SK-N-MC (cell line): ENCODE measurements around the gene AQP6.

Experiments used
- DNase-seq: peaks from one replicate; pipeline ENCODE4 v3.0.0-alpha.2; 2011; ENCODE audit warnings: low read depth, low spot score
- H3K27ac ChIP-seq: fragments of 200-600 bp; sonication (generic); 2 replicates; pipeline ENCODE4 v1.5.1; 2016; ENCODE audit warnings: mixed run types
- H3K36me3 ChIP-seq: fragments of 200-600 bp; sonication (generic); 2 replicates; pipeline ENCODE4 v1.6.1; 2017; ENCODE audit warnings: antibody characterized with exemption, low read length, mixed read lengths; ENCODE audit not compliant: insufficient read depth
- H3K4me3 ChIP-seq: fragments of 200-600 bp; sonication (generic); 2 replicates; pipeline ENCODE4 v1.5.1; 2016
- H3K9ac ChIP-seq: fragments of 200-600 bp; sonication (generic); 2 replicates; pipeline ENCODE4 v1.8.0; 2017; ENCODE audit warnings: mixed run types, mixed read lengths; ENCODE audit not compliant: insufficient read length
- H3K9me3 ChIP-seq: fragments of 200-600 bp; sonication (generic); 2 replicates; pipeline ENCODE4 v1.6.1; 2017; ENCODE audit warnings: low read depth, mild to moderate bottlenecking, antibody characterized with exemption, low read length, moderate library complexity, mixed read lengths
- EZH2 ChIP-seq: fragments of 200-600 bp; sonication (generic); IDR thresholded peaks from one replicate; pipeline ENCODE4 v1.6.1; 2017; ENCODE audit warnings: antibody characterized with exemption
- FOXP2 ChIP-seq: optimal IDR thresholded peaks from 2 replicates; pipeline ENCODE3; 2011; ENCODE audit warnings: mild to moderate bottlenecking, moderate library complexity; ENCODE audit not compliant: insufficient read depth; ENCODE audit errors: extremely low read length, control extremely low read depth
- POLR2AphosphoS5 ChIP-seq: IDR thresholded peaks from 2 replicates; pipeline ENCODE4 v1.6.1; 2012; ENCODE audit warnings: mild to moderate bottlenecking, low read depth, low read length, borderline replicate concordance

The AQP6 gene

GRCh38 chr12:50022903-50023302 lies 50.2 kb downstream of the AQP6 start:
- no peak for DNase-seq
- TF ChIP-seq FOXP2 (no peak), POLR2AphosphoS5 (no peak), EZH2 (no peak)
- 0 out of 2 replicates have a peak overlapping the region, but pooled peaks have one; percentile 5 for H3K4me3 ChIP-seq
- no peaks in the 10 kb centered on the region for H3K9me3 ChIP-seq
- no peak overlapping the region for H3K9ac ChIP-seq
- no peak overlapping the region for H3K27ac ChIP-seq
- H3K36me3 ChIP-seq, result peaks cover 16% of the 10 kb centered on the region

GRCh38 chr12:50024227-50024626 lies 51.5 kb downstream of the AQP6 start:
- TF ChIP-seq POLR2AphosphoS5 (no peak), FOXP2 (no peak), EZH2 (no peak)
- H3K27ac ChIP-seq, result 0 out of 2 replicates have a peak overlapping the region, but pooled peaks have one; percentile 72
- peak overlapping the region; percentile 87 for H3K4me3 ChIP-seq

DNA sequence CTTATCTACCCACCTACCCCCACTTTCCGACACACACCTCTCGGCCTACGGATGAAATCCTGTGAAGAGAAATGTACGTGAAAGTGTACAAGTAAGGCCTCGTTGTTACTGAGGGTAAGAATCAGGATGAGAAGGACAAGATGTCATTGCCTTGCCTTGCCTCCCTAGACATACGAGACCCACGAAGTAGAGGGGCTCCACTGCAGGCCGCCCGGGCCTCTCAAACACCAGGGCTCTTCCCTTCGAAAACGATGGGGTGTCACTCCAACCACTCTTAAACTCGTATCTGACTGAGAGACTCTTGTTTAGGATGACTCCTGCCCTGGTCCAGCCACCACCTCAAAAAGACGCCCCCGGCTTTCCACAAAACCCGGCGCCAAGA lies 52.0 kb downstream of the AQP6 start:
- Histone ChIP-seq H3K4me3 (peak overlapping the region; percentile 87), H3K36me3 (peaks cover 16% of the 10 kb centered on the region), H3K27ac (peak overlapping the region; percentile 72; the same call in 1 of the 2 replicates), H3K9ac (peak overlapping the region; percentile 91), H3K9me3 (no peaks in the 10 kb centered on the region)
- TF ChIP-seq POLR2AphosphoS5, result no peak
- no peak for TF ChIP-seq FOXP2
- no peak for TF ChIP-seq EZH2
- DNase-seq, result no peak

More at GRCh38 chr12:50024227-50024626, 51.5 kb downstream of the AQP6 start:
- Histone ChIP-seq H3K9me3 (no peaks in the 10 kb centered on the region), H3K36me3 (peaks cover 16% of the 10 kb centered on the region), H3K9ac (peak overlapping the region; percentile 91)
- no peak for DNase-seq

DNA sequence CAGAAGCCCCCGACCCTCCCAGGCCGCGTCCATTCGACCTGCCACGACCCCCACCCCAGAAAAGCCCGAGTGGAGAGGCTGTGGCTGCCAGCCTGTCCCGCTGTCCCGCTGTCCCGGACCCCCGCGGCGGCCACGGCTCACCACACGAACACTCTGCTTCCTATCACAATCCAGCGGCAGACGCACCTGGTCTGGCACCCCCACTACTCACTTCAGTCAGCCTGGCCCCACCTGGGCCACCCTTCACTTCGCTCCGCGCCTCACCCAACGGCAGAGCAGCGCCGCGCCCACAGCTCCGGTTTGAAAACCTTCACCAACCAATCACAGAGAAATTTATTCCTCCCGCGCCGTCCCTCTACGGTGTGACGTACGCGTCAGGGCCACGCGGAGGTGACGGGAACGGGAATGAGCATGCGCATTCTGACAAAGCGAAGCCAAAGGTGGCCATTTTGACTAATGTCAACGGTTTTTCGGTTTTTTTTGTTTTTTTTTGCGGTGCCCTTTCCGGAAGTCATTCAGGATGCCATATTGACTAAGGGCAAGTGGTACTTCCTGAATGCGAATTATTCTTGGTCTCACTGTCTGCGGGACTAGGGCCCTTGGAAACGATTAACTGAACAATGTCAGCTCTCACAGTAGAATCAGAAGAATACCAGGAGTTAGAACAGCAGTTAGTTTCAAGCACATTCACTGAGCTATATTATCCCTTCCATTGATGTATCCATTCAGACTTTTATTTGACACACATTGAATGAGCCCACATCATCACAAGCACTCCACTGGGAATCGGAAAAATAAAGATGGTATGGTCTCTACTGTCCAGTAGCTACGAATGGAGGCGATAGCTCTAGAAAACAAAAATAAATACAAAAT lies 52.7 kb downstream of the AQP6 start, which contains the start of gene RACGAP1:
TSS of gene RACGAP1 (minus strand) at position 308 of the 873 bp plus-strand sequence. CDS start 8,779 bp downstream, outside the sequence.
- Histone ChIP-seq H3K9ac (peak within 1 kb of the TSS; percentile 91), H3K36me3 (peaks cover 16% of the 10 kb centered on the region), H3K27ac (peak within 1 kb of the TSS; percentile 72), H3K4me3 (peak within 1 kb of the TSS; percentile 87), H3K9me3 (no peaks in the 10 kb centered on the region)
- peak; percentile 99 for DNase-seq
- TF ChIP-seq EZH2 (no peak), POLR2AphosphoS5 (peak; percentile 76), FOXP2 (peak; percentile 80)

- Histone ChIP-seq H3K27ac (no peak overlapping the region), H3K9ac (no peak overlapping the region), H3K4me3 (no peak overlapping the region), H3K36me3 (peaks cover 11% of the 10 kb centered on the region), H3K9me3 (no peaks in the 10 kb centered on the region)
- no peak for DNase-seq
- TF ChIP-seq FOXP2, result no peak
- no peak for TF ChIP-seq POLR2AphosphoS5
- no peak for TF ChIP-seq EZH2
Observed at GRCh38 chr12:50026691-50027090, 53.9 kb downstream of the AQP6 start.
